Suprapubic skin (tissue), 4 donors: ENCODE data around the gene PSTPIP1.

Source experiments
- POLR2A ChIP-seq, 2 donors: fragments of 450-650 bp; IDR thresholded peaks; one replicate each; pipeline ENCODE4 v1.6.1; 2017; ENCODE audit warnings: antibody characterized with exemption in 2 of 2, mild to moderate bottlenecking in 2 of 2, moderate library complexity in 2 of 2
- POLR2AphosphoS5 ChIP-seq, 3 donors: sonication (generic); formaldehyde crosslinking; IDR thresholded peaks; one replicate each; pipeline ENCODE4 v1.6.1; 2017; ENCODE audit warnings: antibody characterized with exemption in 3 of 3
- TF ChIP-seq, protein P1 (sequence below), 2 donors: fragments of 200-600 bp in 1 of 2; fragments of 450-650 bp in 1 of 2; sonication (generic) in 1 of 2; IDR thresholded peaks; one replicate each; pipeline ENCODE4 v1.5.1; 2016 to 2019; ENCODE audit warnings: antibody characterized with exemption in 2 of 2, mild to moderate bottlenecking in 1 of 2, moderate library complexity in 1 of 2

DNA sequence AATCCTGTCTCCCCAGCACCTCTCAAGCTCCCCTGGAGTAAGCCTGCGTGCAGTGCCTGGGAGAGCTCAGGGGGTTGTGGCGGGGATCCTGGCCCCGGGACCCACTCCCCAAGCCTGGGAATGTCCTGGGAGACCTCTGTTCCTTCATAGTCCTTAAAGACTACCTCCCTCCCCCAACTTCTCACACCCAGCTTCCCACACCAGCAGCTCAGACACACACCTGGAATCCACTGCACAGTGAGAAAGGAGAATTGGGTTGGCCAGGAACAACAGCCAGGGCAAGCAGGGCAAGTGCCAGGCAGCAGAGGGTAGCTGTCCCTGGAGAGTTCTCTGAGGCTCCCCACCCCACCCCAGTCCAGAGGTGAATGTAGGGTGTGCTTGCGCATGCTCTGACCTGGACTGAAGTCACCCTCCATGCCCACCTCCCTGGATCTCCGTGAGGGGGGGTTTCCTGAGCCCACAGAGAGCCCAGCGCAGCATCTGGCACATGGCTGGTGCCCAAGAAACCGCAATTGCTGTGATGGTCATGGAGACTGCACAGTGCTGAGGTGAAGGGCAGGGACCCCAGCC, 22.2 kb downstream of the PSTPIP1 start:
- TF ChIP-seq POLR2A (IDR thresholded peaks at IDR 0.05) (no peak), POLR2AphosphoS5 (IDR thresholded peaks at IDR 0.05) (no peak)
- TF ChIP-seq, protein P1, sequence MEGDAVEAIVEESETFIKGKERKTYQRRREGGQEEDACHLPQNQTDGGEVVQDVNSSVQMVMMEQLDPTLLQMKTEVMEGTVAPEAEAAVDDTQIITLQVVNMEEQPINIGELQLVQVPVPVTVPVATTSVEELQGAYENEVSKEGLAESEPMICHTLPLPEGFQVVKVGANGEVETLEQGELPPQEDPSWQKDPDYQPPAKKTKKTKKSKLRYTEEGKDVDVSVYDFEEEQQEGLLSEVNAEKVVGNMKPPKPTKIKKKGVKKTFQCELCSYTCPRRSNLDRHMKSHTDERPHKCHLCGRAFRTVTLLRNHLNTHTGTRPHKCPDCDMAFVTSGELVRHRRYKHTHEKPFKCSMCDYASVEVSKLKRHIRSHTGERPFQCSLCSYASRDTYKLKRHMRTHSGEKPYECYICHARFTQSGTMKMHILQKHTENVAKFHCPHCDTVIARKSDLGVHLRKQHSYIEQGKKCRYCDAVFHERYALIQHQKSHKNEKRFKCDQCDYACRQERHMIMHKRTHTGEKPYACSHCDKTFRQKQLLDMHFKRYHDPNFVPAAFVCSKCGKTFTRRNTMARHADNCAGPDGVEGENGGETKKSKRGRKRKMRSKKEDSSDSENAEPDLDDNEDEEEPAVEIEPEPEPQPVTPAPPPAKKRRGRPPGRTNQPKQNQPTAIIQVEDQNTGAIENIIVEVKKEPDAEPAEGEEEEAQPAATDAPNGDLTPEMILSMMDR (IDR thresholded peaks at IDR 0.05) = no peak
